Esophagus muscularis mucosa (tissue), 4 donors: Measurements from ENCODE around the gene PSMG4. TPM values are rescaled to one million over a fixed set of nuclear protein-coding genes. Genes with fewer than 3 reads are reported as not detected.

Experiments
- DNase-seq: peaks from one replicate; pipeline ENCODE4 v3.0.0-alpha.2; 2017; ENCODE audit errors: extremely low spot score
- H3K27ac ChIP-seq, 4 donors: fragments of 200-600 bp; sonication (generic); replicated peaks in 1 of 4; 1 replicate in 3 of 4; 2 replicates in 1 of 4; pipeline ENCODE4 v1.5.1; 2016 to 2019; ENCODE audit warnings: mild to moderate bottlenecking in 1 of 4
- H3K27me3 ChIP-seq, 4 donors: fragments of 200-600 bp; sonication (generic); one replicate each; pipeline versions ENCODE4 v1.5.1 to v1.6.0; 2016 to 2019
- H3K36me3 ChIP-seq, 4 donors: fragments of 200-600 bp; sonication (generic); one replicate each; pipeline ENCODE4 v1.5.1; 2016 to 2019
- H3K4me1 ChIP-seq, 4 donors: fragments of 200-600 bp; sonication (generic); one replicate each; pipeline ENCODE4 v1.5.1; 2016 to 2019
- H3K4me3 ChIP-seq, 4 donors: fragments of 200-600 bp; sonication (generic); 1 replicate in 2 of 4; 2 replicates in 2 of 4; pipeline ENCODE4 v1.5.1; 2016 to 2019; ENCODE audit warnings: mild to moderate bottlenecking in 4 of 4, moderate library complexity in 1 of 4
- H3K9me3 ChIP-seq, 4 donors: fragments of 200-600 bp; sonication (generic); 1 replicate in 3 of 4; 2 replicates in 1 of 4; pipeline ENCODE4 v1.5.1; 2016 to 2019
- CTCF ChIP-seq, 3 experiments: fragments of 200-600 bp in 2 of 3; fragments of 450-650 bp in 1 of 3; sonication (generic) in 2 of 3; IDR thresholded peaks; one replicate each; pipeline ENCODE4 v1.5.1; 2017 to 2019; ENCODE audit warnings: antibody characterized with exemption in 3 of 3, mild to moderate bottlenecking in 2 of 3, moderate library complexity in 1 of 3
- EP300 ChIP-seq: sonication (generic); formaldehyde crosslinking; IDR thresholded peaks from one replicate; pipeline ENCODE4 v1.6.1; 2017; ENCODE audit warnings: antibody characterized with exemption
- POLR2A ChIP-seq: fragments of 450-650 bp; IDR thresholded peaks from one replicate; pipeline ENCODE4 v1.6.1; 2017; ENCODE audit warnings: antibody characterized with exemption, moderate library complexity, mild to moderate bottlenecking, low read depth
- POLR2AphosphoS5 ChIP-seq, 2 donors: sonication (generic); formaldehyde crosslinking; IDR thresholded peaks; one replicate each; pipeline ENCODE4 v1.6.1; 2017; ENCODE audit warnings: antibody characterized with exemption in 2 of 2
- WGBS: methylation state at CpG from one replicate; pipeline ENCODE4 v1.1.5; 2018; 5-methylcytosine and 5-hydroxymethylcytosine counted together
- intact Hi-C: fragments of 100-400 bp; cut with DNase I; formaldehyde crosslinking; loops from one replicate; pipeline ENCODE4 v1.15.1; 2023
- total RNA-seq, 4 donors: library from RNA; depleted of rRNA; stranded (reverse); fragments of >200 nt; gene quantifications; one replicate each; pipeline versions ENCODE4 v1.1.0 to v1.2.1, GENCODE V29; 2016

Gene PSMG4
- total RNA-seq, 4 donors from 2014 or later, result 21.4 to 28.6 (median 25.7) TPM

- TF ChIP-seq CTCF (IDR thresholded peaks at IDR 0.05) (no peak), POLR2AphosphoS5 (IDR thresholded peaks at IDR 0.05) (no peak), EP300 (no peak), POLR2A (no peak)
- no peak for DNase-seq
- intact Hi-C loops, result no loop called here
- peaks cover 2 to 4% (median 3%) of the 10 kb centered on the region in 4 donors for H3K4me1 ChIP-seq
- no peaks in the 10 kb centered on the region for H3K27me3 ChIP-seq
- 68% methylated on average over 7 of the region's 11 CpGs for WGBS
- no peak overlapping the region for H3K27ac ChIP-seq
- no peaks in the 10 kb centered on the region for H3K36me3 ChIP-seq
- no peak overlapping the region for H3K4me3 ChIP-seq
- no peaks in the 10 kb centered on the region for H3K9me3 ChIP-seq
These were observed 54.0 kb downstream of the PSMG4 start for GRCh38 chr6:3312604-3313231.

- Histone ChIP-seq H3K36me3 (no peaks in the 10 kb centered on the region), H3K4me1 (peaks cover 4 to 17% (median 15%) of the 10 kb centered on the region in 4 donors), H3K4me3 (no peak overlapping the region), H3K27ac (no peak overlapping the region), H3K27me3 (no peaks in the 10 kb centered on the region), H3K9me3 (no peaks in the 10 kb centered on the region)
- TF ChIP-seq POLR2A, result no peak
- TF ChIP-seq EP300, result no peak
- no peak for TF ChIP-seq POLR2AphosphoS5 (IDR thresholded peaks at IDR 0.05)
- no peak for TF ChIP-seq CTCF (IDR thresholded peaks at IDR 0.05)
- no peak for DNase-seq
- 98% methylated on average over 3 of the region's 7 CpGs for WGBS
- intact Hi-C loops, result no loop called here
These were observed 55.4 kb downstream of the PSMG4 start for GRCh38 chr6:3314176-3314575.

- peaks cover 4 to 17% (median 15%) of the 10 kb centered on the region in 4 donors for H3K4me1 ChIP-seq
- no peaks in the 10 kb centered on the region for H3K9me3 ChIP-seq
- intact Hi-C loops, result no loop called here
- no peak for DNase-seq
- H3K27ac ChIP-seq, result no peak overlapping the region
- H3K36me3 ChIP-seq, result no peaks in the 10 kb centered on the region
- H3K27me3 ChIP-seq, result no peaks in the 10 kb centered on the region
- no peak overlapping the region for H3K4me3 ChIP-seq
- TF ChIP-seq POLR2A (no peak), EP300 (no peak), POLR2AphosphoS5 (IDR thresholded peaks at IDR 0.05) (no peak), CTCF (IDR thresholded peaks at IDR 0.05) (no peak)
- 90% methylated on average over 20 of the region's 20 CpGs for WGBS
These were observed 56.1 kb downstream of the PSMG4 start for GRCh38 chr6:3314621-3315467.

- Histone ChIP-seq H3K4me1 (peaks cover 1 to 17% (median 15%) of the 10 kb centered on the region in 4 donors), H3K9me3 (no peaks in the 10 kb centered on the region), H3K4me3 (no peak overlapping the region), H3K27me3 (no peaks in the 10 kb centered on the region), H3K27ac (no peak overlapping the region), H3K36me3 (no peaks in the 10 kb centered on the region)
- DNase-seq, result no peak
- TF ChIP-seq POLR2AphosphoS5 (IDR thresholded peaks at IDR 0.05) (no peak), EP300 (no peak), POLR2A (no peak), CTCF (IDR thresholded peaks at IDR 0.05) (no peak)
- intact Hi-C loops, result no loop called here
- WGBS, result 82% methylated on average over 8 of the region's 8 CpGs
These were observed 57.1 kb downstream of the PSMG4 start for GRCh38 chr6:3315841-3316240.
